Glutamatergic neuron (in vitro differentiated cells): Measurements from ENCODE around the gene PACRG. TPM values are rescaled to one million over a fixed set of nuclear protein-coding genes. Genes with fewer than 3 reads are reported as not detected.

ENCODE experiments used
- DNase-seq: peaks from one replicate; pipeline ENCODE4 v3.0.0; 2022
- H3K27ac Mint-ChIP-seq: one replicate; pipeline ENCODE4 v1.8.0; 2020; ENCODE audit warnings: mild to moderate bottlenecking, mixed read lengths, inconsistent platforms; ENCODE audit not compliant: unreplicated experiment
- H3K27me3 Mint-ChIP-seq: one replicate; pipeline ENCODE4 v1.8.0; 2020; ENCODE audit warnings: mild to moderate bottlenecking, moderate library complexity, mixed read lengths, inconsistent platforms; ENCODE audit not compliant: unreplicated experiment
- H3K36me3 Mint-ChIP-seq: one replicate; pipeline ENCODE4 v1.8.0; 2020; ENCODE audit warnings: mild to moderate bottlenecking, mixed read lengths, inconsistent platforms; ENCODE audit not compliant: unreplicated experiment
- H3K4me1 Mint-ChIP-seq: one replicate; pipeline ENCODE4 v1.8.0; 2020; ENCODE audit warnings: mild to moderate bottlenecking, low read depth, mixed read lengths, inconsistent platforms; ENCODE audit not compliant: unreplicated experiment
- H3K4me3 Mint-ChIP-seq: one replicate; pipeline ENCODE4 v1.8.0; 2020; ENCODE audit warnings: mild to moderate bottlenecking, mixed read lengths, inconsistent platforms; ENCODE audit not compliant: unreplicated experiment
- H3K9me3 Mint-ChIP-seq: one replicate; pipeline ENCODE4 v1.8.0; 2020; ENCODE audit warnings: mild to moderate bottlenecking, moderate library complexity, mixed read lengths, inconsistent platforms; ENCODE audit not compliant: unreplicated experiment
- CTCF ChIP-seq: fragments of 200-600 bp; sonication (generic); IDR thresholded peaks from one replicate; pipeline ENCODE4 v1.5.0; 2021; ENCODE audit not compliant: partially characterized antibody, unreplicated experiment
- total RNA-seq: library from RNA; stranded (reverse); fragmentation: NEBNext Ultra II Directional; extraction: Animal tissue kit (Norgen Biotek cat#: 25700); gene quantifications from one replicate; pipeline ENCODE4 v1.2.1, GENCODE V29; 2021; ENCODE audit not compliant: unreplicated experiment

PACRG gene
- total RNA-seq, 1 donor from 2014 or later, result not detected

- peaks cover 2% of the 10 kb centered on the region for H3K4me1 Mint-ChIP-seq
- H3K4me3 Mint-ChIP-seq, result no peak overlapping the region
- peaks cover 1% of the 10 kb centered on the region for H3K27me3 Mint-ChIP-seq
- H3K9me3 Mint-ChIP-seq, result no peaks in the 10 kb centered on the region
- no peaks in the 10 kb centered on the region for H3K36me3 Mint-ChIP-seq
- no peak overlapping the region for H3K27ac Mint-ChIP-seq
- DNase-seq, result no peak
- TF ChIP-seq CTCF, result no peak
Measured at GRCh38 chr6:163284151-163284550, 556.4 kb downstream of the PACRG start.

GRCh38 chr6:163285691-163286090 is 557.9 kb downstream of the PACRG start:
- H3K4me1 Mint-ChIP-seq, result peaks cover 2% of the 10 kb centered on the region
- no peaks in the 10 kb centered on the region for H3K36me3 Mint-ChIP-seq
- no peak overlapping the region for H3K27ac Mint-ChIP-seq
- DNase-seq, result no peak
- H3K9me3 Mint-ChIP-seq, result no peaks in the 10 kb centered on the region
- H3K27me3 Mint-ChIP-seq, result peaks cover 4% of the 10 kb centered on the region
- no peak overlapping the region for H3K4me3 Mint-ChIP-seq
- TF ChIP-seq CTCF, result no peak

- Mint-ChIP-seq H3K27ac (no peak overlapping the region), H3K4me1 (peaks cover 2% of the 10 kb centered on the region), H3K4me3 (no peak overlapping the region), H3K9me3 (peaks cover 3% of the 10 kb centered on the region), H3K27me3 (peaks cover 7% of the 10 kb centered on the region), H3K36me3 (peaks cover 5% of the 10 kb centered on the region)
- no peak for DNase-seq
- no peak for TF ChIP-seq CTCF
Measured at GRCh38 chr6:163287626-163288025, 559.9 kb downstream of the PACRG start.

- peaks cover 5% of the 10 kb centered on the region for H3K36me3 Mint-ChIP-seq
- no peak overlapping the region for H3K27ac Mint-ChIP-seq
- DNase-seq, result no peak
- peaks cover 7% of the 10 kb centered on the region for H3K27me3 Mint-ChIP-seq
- H3K9me3 Mint-ChIP-seq, result peaks cover 3% of the 10 kb centered on the region
- peaks cover 2% of the 10 kb centered on the region for H3K4me1 Mint-ChIP-seq
- TF ChIP-seq CTCF, result no peak
- H3K4me3 Mint-ChIP-seq, result no peak overlapping the region
Measured at GRCh38 chr6:163288066-163288465, 560.3 kb downstream of the PACRG start.

- no peak for TF ChIP-seq CTCF
- H3K9me3 Mint-ChIP-seq, result peaks cover 3% of the 10 kb centered on the region
- peaks cover 2% of the 10 kb centered on the region for H3K4me1 Mint-ChIP-seq
- peaks cover 5% of the 10 kb centered on the region for H3K36me3 Mint-ChIP-seq
- no peak overlapping the region for H3K27ac Mint-ChIP-seq
- H3K27me3 Mint-ChIP-seq, result peaks cover 7% of the 10 kb centered on the region
- no peak overlapping the region for H3K4me3 Mint-ChIP-seq
- DNase-seq, result no peak
Measured at GRCh38 chr6:163288915-163289314, 561.1 kb downstream of the PACRG start.
